GM18507 (cell line): ENCODE results near the gene CACNA2D2.
A peak's percentile ranks its signal among the peaks of the same experiment; 100 is the strongest.
"Not testable (repeated sequence)": the region's sequence is repeated elsewhere in the genome, so short reads cannot be mapped to it uniquely, and the experiment has no call there.

Experiments used
- DNase-seq: peaks from one replicate; pipeline ENCODE4 v3.0.0; 2011; ENCODE audit warnings: low read depth; ENCODE audit not compliant: insufficient read length; ENCODE audit errors: extremely low spot score
- FAIRE-seq: peaks from 2 replicates; lab custom pipeline; 2011; peaks lifted over from hg19 to GRCh38; lab: Jason Lieb, UNC

The CACNA2D2 gene

GRCh38 chr3:50531201-50531600, 27.8 kb upstream of the CACNA2D2 start:
- FAIRE-seq (no peak), DNase-seq (no peak)

- FAIRE-seq: no peak
- DNase-seq: no peak
Observed at GRCh38 chr3:50530001-50530970, 26.9 kb upstream of the CACNA2D2 start.

- DNase-seq: peak; percentile 37
Observed at GRCh38 chr3:50525987-50526386, 22.6 kb upstream of the CACNA2D2 start.

GRCh38 chr3:50525191-50525910, 21.9 kb upstream of the CACNA2D2 start:
- DNase-seq (no peak), FAIRE-seq (no peak)

More at GRCh38 chr3:50525987-50526386, 22.6 kb upstream of the CACNA2D2 start:
- FAIRE-seq: no peak

GRCh38 chr3:50524746-50525145, 21.3 kb upstream of the CACNA2D2 start:
- no peak for DNase-seq
- no peak for FAIRE-seq

- no peak for DNase-seq
- no peak for FAIRE-seq
Observed at GRCh38 chr3:50523279-50523811, 19.9 kb upstream of the CACNA2D2 start.

GRCh38 chr3:50521572-50521971, 18.1 kb upstream of the CACNA2D2 start:
- FAIRE-seq: no peak

GRCh38 chr3:50520849-50521248, 17.4 kb upstream of the CACNA2D2 start:
- DNase-seq (no peak), FAIRE-seq (no peak)

More at GRCh38 chr3:50521572-50521971, 18.1 kb upstream of the CACNA2D2 start:
- DNase-seq: no peak

GRCh38 chr3:50519471-50520089, 16.1 kb upstream of the CACNA2D2 start:
- peak; percentile 51 for DNase-seq
- peak; percentile 85 for FAIRE-seq

GRCh38 chr3:50518436-50518835, 15.0 kb upstream of the CACNA2D2 start:
- DNase-seq (no peak), FAIRE-seq (no peak)

GRCh38 chr3:50517721-50518206, 14.3 kb upstream of the CACNA2D2 start:
- FAIRE-seq (no peak), DNase-seq (no peak)

GRCh38 chr3:50516440-50516871, 13.0 kb upstream of the CACNA2D2 start:
- FAIRE-seq: no peak
- DNase-seq: no peak

- FAIRE-seq (no peak), DNase-seq (no peak)
Observed at GRCh38 chr3:50515565-50516439, 12.4 kb upstream of the CACNA2D2 start.

- not testable (repeated sequence) for DNase-seq, FAIRE-seq
Observed at GRCh38 chr3:50512908-50513307, 9.5 kb upstream of the CACNA2D2 start.

- FAIRE-seq (no peak), DNase-seq (no peak)
Observed at GRCh38 chr3:50512131-50512530, 8.7 kb upstream of the CACNA2D2 start.

- FAIRE-seq (no peak), DNase-seq (no peak)
Observed at GRCh38 chr3:50510325-50510724, 6.9 kb upstream of the CACNA2D2 start.

GRCh38 chr3:50509715-50510114, 6.3 kb upstream of the CACNA2D2 start:
- DNase-seq: no peak
- FAIRE-seq: no peak

- DNase-seq (no peak), FAIRE-seq (no peak)
Observed at GRCh38 chr3:50508821-50509220, 5.4 kb upstream of the CACNA2D2 start.

GRCh38 chr3:50506169-50506568, 2.7 kb upstream of the CACNA2D2 start:
- DNase-seq (no peak), FAIRE-seq (no peak)
